Uterus (tissue), 4 donors: ENCODE results near the gene COL6A1. TPM values are rescaled to one million over a fixed set of nuclear protein-coding genes. Genes with fewer than 3 reads are reported as not detected.

ENCODE experiments used
- DNase-seq, 2 donors: peaks; one replicate each; pipeline ENCODE4 v3.0.0-alpha.2; 2019 to 2020
- H3K27ac ChIP-seq, 2 donors: fragments of 200-600 bp; sonication (generic); 1 replicate in 1 of 2; 2 replicates in 1 of 2; pipeline ENCODE4 v1.5.1; 2016 to 2018
- H3K27me3 ChIP-seq, 2 donors: fragments of 200-600 bp; sonication (generic); one replicate each; pipeline ENCODE4 v1.5.1; 2018 to 2019; ENCODE audit warnings: control low read depth in 1 of 2
- H3K36me3 ChIP-seq, 2 donors: fragments of 200-600 bp; sonication (generic); one replicate each; pipeline ENCODE4 v1.5.1; 2019; ENCODE audit warnings: control low read depth in 1 of 2
- H3K4me1 ChIP-seq, 2 donors: fragments of 200-600 bp; sonication (generic); one replicate each; pipeline ENCODE4 v1.5.1; 2018 to 2019; ENCODE audit warnings: control low read depth in 1 of 2
- H3K4me3 ChIP-seq, 2 donors: fragments of 200-600 bp; sonication (generic); 1 replicate in 1 of 2; 2 replicates in 1 of 2; pipeline ENCODE4 v1.5.1; 2018 to 2019; ENCODE audit warnings: mild to moderate bottlenecking in 1 of 2
- H3K9me3 ChIP-seq, 2 donors: fragments of 200-600 bp; sonication (generic); one replicate each; pipeline ENCODE4 v1.5.1; 2019; ENCODE audit warnings: control low read depth in 1 of 2
- CTCF ChIP-seq, 4 experiments: fragments of 200-600 bp in 2 of 4; fragments of 450-650 bp in 2 of 4; sonication (generic) in 2 of 4; IDR thresholded peaks; one replicate each; pipeline ENCODE4 v1.5.1; 2016 to 2019; ENCODE audit warnings: antibody characterized with exemption in 4 of 4, mild to moderate bottlenecking in 2 of 4, moderate library complexity in 1 of 4
- POLR2A ChIP-seq, 2 donors: fragments of 450-650 bp; IDR thresholded peaks; one replicate each; pipeline ENCODE4 v1.6.1; 2016; ENCODE audit warnings: antibody characterized with exemption in 2 of 2, mild to moderate bottlenecking in 1 of 2, moderate library complexity in 1 of 2
- intact Hi-C: fragments of 100-400 bp; cut with DNase I; formaldehyde crosslinking; loops from one replicate; pipeline ENCODE4 v1.15.1; 2023; ENCODE audit warnings: low total_unique reads
- total RNA-seq, 4 donors: library from RNA; depleted of rRNA in 3 of 4; stranded (reverse); fragments of >200 nt in 3 of 4; gene quantifications; one replicate each; pipeline versions ENCODE4 v1.1.0 to v1.2.4, GENCODE V29; 2014 to 2023
- donor health status: DM: yes; HTN: yes; CAD: no.

COL6A1 gene
- total RNA-seq, 4 donors from 2014 or later: 621 to 1,160 (median 804) TPM

GRCh38 chr21:45976701-45977311 lies 4.8 kb upstream of the COL6A1 start:
- intact Hi-C loops: loop anchor here (10.0 kb wide), 1 partner anchor 248 kb away; the partner anchor contains the start of gene LSS
- Histone ChIP-seq H3K27me3 (no peaks in the 10 kb centered on the region), H3K27ac (peak overlapping the region; percentile 96 to 98), H3K4me1 (peaks cover 5 to 24% of the 10 kb centered on the region in 2 donors), H3K4me3 (no peak overlapping the region), H3K36me3 (no peaks in the 10 kb centered on the region), H3K9me3 (no peaks in the 10 kb centered on the region)
- no peak for TF ChIP-seq CTCF (IDR thresholded peaks at IDR 0.05)
- no peak for TF ChIP-seq POLR2A (IDR thresholded peaks at IDR 0.05)
- peak; percentile 36 to 50 for DNase-seq

GRCh38 chr21:45977396-45977795 lies 4.2 kb upstream of the COL6A1 start:
- Histone ChIP-seq H3K36me3 (no peaks in the 10 kb centered on the region), H3K4me3 (peak overlapping the region in 1 of 2 donors; percentile 11), H3K9me3 (no peaks in the 10 kb centered on the region), H3K27ac (peak overlapping the region; percentile 96 to 98), H3K4me1 (peaks cover 0 to 18% of the 10 kb centered on the region in 2 donors), H3K27me3 (no peaks in the 10 kb centered on the region)
- peak; percentile 81 to 88 for DNase-seq
- TF ChIP-seq POLR2A (IDR thresholded peaks at IDR 0.05) (peak in 1 of 2 donors; percentile 19), CTCF (IDR thresholded peaks at IDR 0.05) (no peak)
- intact Hi-C loops: loop anchor here (10.0 kb wide), 1 partner anchor 247 kb away; the partner anchor contains the start of gene LSS

GRCh38 chr21:45979141-45979631 lies 2.4 kb upstream of the COL6A1 start:
- no peaks in the 10 kb centered on the region for H3K36me3 ChIP-seq
- H3K9me3 ChIP-seq: no peaks in the 10 kb centered on the region
- no peak for TF ChIP-seq POLR2A (IDR thresholded peaks at IDR 0.05)
- TF ChIP-seq CTCF (IDR thresholded peaks at IDR 0.05): no peak
- intact Hi-C loops: loop anchor here (10.0 kb wide), 1 partner anchor 246 kb away; the partner anchor contains the start of gene LSS
- H3K27me3 ChIP-seq: no peaks in the 10 kb centered on the region
- peaks cover 0 to 17% of the 10 kb centered on the region in 2 donors for H3K4me1 ChIP-seq
- peak; percentile 60 to 62 for DNase-seq
- H3K27ac ChIP-seq: peak overlapping the region; percentile 96 to 98
- no peak overlapping the region for H3K4me3 ChIP-seq

- no peaks in the 10 kb centered on the region for H3K27me3 ChIP-seq
- H3K4me3 ChIP-seq: no peak overlapping the region
- H3K4me1 ChIP-seq: peaks cover 0 to 20% of the 10 kb centered on the region in 2 donors
- peak overlapping the region; percentile 96 to 98 for H3K27ac ChIP-seq
- intact Hi-C loops: loop anchor here (5.0 to 10.0 kb wide), 2 partner anchors 73 to 245 kb away; partner anchors contain the start of gene LSS
- TF ChIP-seq CTCF (IDR thresholded peaks at IDR 0.05) (no peak), POLR2A (IDR thresholded peaks at IDR 0.05) (no peak)
- peak in 1 of 2 donors; percentile 23 for DNase-seq
- no peaks in the 10 kb centered on the region for H3K9me3 ChIP-seq
- no peaks in the 10 kb centered on the region for H3K36me3 ChIP-seq
Observed at GRCh38 chr21:45979651-45980050, 1.9 kb upstream of the COL6A1 start.

- H3K27me3 ChIP-seq: no peaks in the 10 kb centered on the region
- no peak overlapping the region for H3K4me3 ChIP-seq
- peaks cover 0 to 20% of the 10 kb centered on the region in 2 donors for H3K4me1 ChIP-seq
- DNase-seq: no peak
- intact Hi-C loops: loop anchor here (5.0 kb wide), 1 partner anchor 72 kb away; no protein-coding TSS in a partner anchor
- no peak for TF ChIP-seq CTCF (IDR thresholded peaks at IDR 0.05)
- TF ChIP-seq POLR2A (IDR thresholded peaks at IDR 0.05): no peak
- H3K36me3 ChIP-seq: no peaks in the 10 kb centered on the region
- no peaks in the 10 kb centered on the region for H3K9me3 ChIP-seq
- H3K27ac ChIP-seq: peak overlapping the region; percentile 96 to 98
Observed at GRCh38 chr21:45980271-45980670, 1.3 kb upstream of the COL6A1 start.
